Right lobe of liver (tissue), 6 donors: ENCODE data around the gene SLC7A4. TPM values are rescaled to one million over a fixed set of nuclear protein-coding genes. Genes with fewer than 3 reads are reported as not detected.
A peak's percentile ranks its signal among the peaks of the same experiment; 100 is the strongest.

ENCODE experiments used
- ATAC-seq, 4 donors: fragments of 200-7000 bp; cut with Tn5 transposase; one replicate each; pipeline ENCODE4 v1.9.1; 2020; ENCODE audit warnings: mild to moderate bottlenecking in 4 of 4, moderate library complexity in 4 of 4
- DNase-seq, 3 donors: peaks; one replicate each; pipeline ENCODE4 v3.0.0-alpha.2; 2020
- H3K27ac ChIP-seq, 3 donors: fragments of 200-600 bp; one replicate each; pipeline ENCODE4 v1.8.0; 2022
- H3K27me3 ChIP-seq, 2 donors: fragments of 200-600 bp; one replicate each; pipeline ENCODE4 v1.8.0; 2022
- H3K36me3 ChIP-seq, 4 donors: fragments of 200-600 bp; sonication (generic) in 1 of 4; one replicate each; pipeline versions ENCODE4 v1.5.1 to v1.8.0; 2017 to 2022; ENCODE audit warnings: control low read depth in 1 of 4
- H3K4me1 ChIP-seq, 4 donors: fragments of 200-600 bp; sonication (generic) in 1 of 4; one replicate each; pipeline versions ENCODE4 v1.5.1 to v1.8.0; 2017 to 2022; ENCODE audit warnings: control low read depth in 1 of 4
- H3K4me3 ChIP-seq, 3 donors: fragments of 200-600 bp; one replicate each; pipeline ENCODE4 v1.8.0; 2022
- H3K9me3 ChIP-seq, 4 donors: fragments of 200-600 bp; sonication (generic) in 1 of 4; one replicate each; pipeline versions ENCODE4 v1.5.1 to v1.8.0; 2017 to 2022; ENCODE audit warnings: control low read depth in 1 of 4
- POLR2A ChIP-seq: fragments of 450-650 bp; IDR thresholded peaks from one replicate; pipeline ENCODE4 v1.6.1; 2017; ENCODE audit warnings: antibody characterized with exemption, mild to moderate bottlenecking
- WGBS: methylation state at CpG from one replicate; pipeline ENCODE4 v1.1.6; 2018; ENCODE audit warnings: low coverage, low lambda C conversion rate; ENCODE audit not compliant: insufficient coverage; ENCODE audit errors: missing lambda C conversion rate; 5-methylcytosine and 5-hydroxymethylcytosine counted together
- intact Hi-C, 2 donors: fragments of 100-400 bp; cut with DNase I; formaldehyde crosslinking; loops; one replicate each; pipeline versions ENCODE4 v1.11.2 to v1.14.1; 2022
- total RNA-seq, 6 experiments: library from RNA; depleted of rRNA in 2 of 6; stranded (reverse); fragments of >200 nt in 2 of 6; fragmentation: NEBNext Ultra II Directional in 3 of 6; extraction: Animal tissue kit (Norgen Biotek cat#: 25700) in 3 of 6; gene quantifications; one replicate each; pipeline versions ENCODE4 v1.1.0 to v1.2.4, GENCODE V29; 2016 to 2023
- TF ChIP-seq, protein P1 (sequence below), 4 donors: fragments of 200-600 bp in 3 of 4; fragments of 450-650 bp in 1 of 4; IDR thresholded peaks; one replicate each; pipeline versions ENCODE4 v1.5.1 to v1.8.0; 2016 to 2022; ENCODE audit warnings: antibody characterized with exemption in 4 of 4, mild to moderate bottlenecking in 2 of 4
- donor health status: DM: no; HTN: yes; CAD: no.
- donor health status: DM: no; HTN: no; CAD: no.
- donor health status: DM: no; HTN: no; CAD: no.
- donor health status: DM: no; HTN: yes; CAD: no.
- donor health status: DM: no; HTN: yes; CAD: no.

The SLC7A4 gene
- total RNA-seq, 6 experiments from 2014 or later: 0.12 to 0.35 (median 0.18) TPM; not detected in 1

GRCh38 chr22:21077884-21078508 is 45.6 kb upstream of the SLC7A4 start:
- no peak for ATAC-seq
- 69% methylated on average over 15 of the region's 16 CpGs for WGBS
- H3K27ac ChIP-seq: no peak overlapping the region
- intact Hi-C loops: no loop called here
- TF ChIP-seq POLR2A: no peak
- TF ChIP-seq, protein P1, sequence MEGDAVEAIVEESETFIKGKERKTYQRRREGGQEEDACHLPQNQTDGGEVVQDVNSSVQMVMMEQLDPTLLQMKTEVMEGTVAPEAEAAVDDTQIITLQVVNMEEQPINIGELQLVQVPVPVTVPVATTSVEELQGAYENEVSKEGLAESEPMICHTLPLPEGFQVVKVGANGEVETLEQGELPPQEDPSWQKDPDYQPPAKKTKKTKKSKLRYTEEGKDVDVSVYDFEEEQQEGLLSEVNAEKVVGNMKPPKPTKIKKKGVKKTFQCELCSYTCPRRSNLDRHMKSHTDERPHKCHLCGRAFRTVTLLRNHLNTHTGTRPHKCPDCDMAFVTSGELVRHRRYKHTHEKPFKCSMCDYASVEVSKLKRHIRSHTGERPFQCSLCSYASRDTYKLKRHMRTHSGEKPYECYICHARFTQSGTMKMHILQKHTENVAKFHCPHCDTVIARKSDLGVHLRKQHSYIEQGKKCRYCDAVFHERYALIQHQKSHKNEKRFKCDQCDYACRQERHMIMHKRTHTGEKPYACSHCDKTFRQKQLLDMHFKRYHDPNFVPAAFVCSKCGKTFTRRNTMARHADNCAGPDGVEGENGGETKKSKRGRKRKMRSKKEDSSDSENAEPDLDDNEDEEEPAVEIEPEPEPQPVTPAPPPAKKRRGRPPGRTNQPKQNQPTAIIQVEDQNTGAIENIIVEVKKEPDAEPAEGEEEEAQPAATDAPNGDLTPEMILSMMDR (IDR thresholded peaks at IDR 0.05): no peak
- no peaks in the 10 kb centered on the region for H3K27me3 ChIP-seq
- H3K9me3 ChIP-seq: no peaks in the 10 kb centered on the region
- no peak for DNase-seq
- no peaks in the 10 kb centered on the region for H3K4me1 ChIP-seq
- no peak overlapping the region for H3K4me3 ChIP-seq
- H3K36me3 ChIP-seq: no peaks in the 10 kb centered on the region

GRCh38 chr22:21076912-21077625 is 44.7 kb upstream of the SLC7A4 start:
- ATAC-seq (no peak), DNase-seq (no peak)
- H3K9me3 ChIP-seq: no peaks in the 10 kb centered on the region
- H3K4me1 ChIP-seq: no peaks in the 10 kb centered on the region
- no peak overlapping the region for H3K27ac ChIP-seq
- intact Hi-C loops: no loop called here
- TF ChIP-seq POLR2A: no peak
- TF ChIP-seq, protein P1 (IDR thresholded peaks at IDR 0.05): no peak
- H3K4me3 ChIP-seq: no peak overlapping the region
- no peaks in the 10 kb centered on the region for H3K27me3 ChIP-seq
- 72% methylated on average over 11 of the region's 21 CpGs for WGBS
- H3K36me3 ChIP-seq: no peaks in the 10 kb centered on the region

- H3K9me3 ChIP-seq: no peaks in the 10 kb centered on the region
- H3K4me3 ChIP-seq: no peak overlapping the region
- intact Hi-C loops: no loop called here
- no peaks in the 10 kb centered on the region for H3K36me3 ChIP-seq
- no peaks in the 10 kb centered on the region for H3K4me1 ChIP-seq
- no peak overlapping the region for H3K27ac ChIP-seq
- no peak for TF ChIP-seq POLR2A
- TF ChIP-seq, protein P1 (IDR thresholded peaks at IDR 0.05): no peak
- WGBS: 87% methylated on average over 10 of the region's 14 CpGs
- DNase-seq (no peak), ATAC-seq (no peak)
- H3K27me3 ChIP-seq: no peaks in the 10 kb centered on the region
Observed at GRCh38 chr22:21075516-21076138, 43.3 kb upstream of the SLC7A4 start.

GRCh38 chr22:21074102-21074715 is 41.8 kb upstream of the SLC7A4 start:
- Histone ChIP-seq H3K36me3 (no peaks in the 10 kb centered on the region), H3K4me1 (no peaks in the 10 kb centered on the region), H3K27ac (no peak overlapping the region), H3K4me3 (no peak overlapping the region), H3K27me3 (no peaks in the 10 kb centered on the region), H3K9me3 (no peaks in the 10 kb centered on the region)
- ATAC-seq (peak in 1 of 4 donors; percentile 60), DNase-seq (no peak)
- 33% methylated on average over 1 of the region's 7 CpGs for WGBS
- no peak for TF ChIP-seq POLR2A
- TF ChIP-seq, protein P1 (IDR thresholded peaks at IDR 0.05): no peak
- intact Hi-C loops: no loop called here
